SU-DHL-6 (cell line): ENCODE measurements around the gene B9D2.
"Not testable (repeated sequence)": the region's sequence is repeated elsewhere in the genome, so short reads cannot be mapped to it uniquely, and the experiment has no call there.

Experiments used
- CTCF ChIP-seq: fragments of 200-600 bp; sonication (generic); IDR thresholded peaks from one replicate; pipeline ENCODE4 v1.5.1; 2017; ENCODE audit warnings: antibody characterized with exemption, mild to moderate bottlenecking, low read length, moderate library complexity; ENCODE audit not compliant: insufficient read depth, poor library complexity, severe bottlenecking
- EZH2phosphoT487 ChIP-seq: fragments of 200-600 bp; sonication (generic), shearing (Covaris generic); conservative IDR thresholded peaks from 2 replicates; pipeline ENCODE4 v1.6.1; 2018; ENCODE audit warnings: mild to moderate bottlenecking, antibody characterized with exemption, low read length, moderate library complexity, mixed read lengths

- not testable (repeated sequence) for TF ChIP-seq CTCF, EZH2phosphoT487
Observed at GRCh38 chr19:41371119-41371518, 7.2 kb upstream of the B9D2 start.
